Cardiac muscle cell (in vitro differentiated cells and primary cell): ENCODE measurements around the gene PKNOX2. TPM values are rescaled to one million over a fixed set of nuclear protein-coding genes. Genes with fewer than 3 reads are reported as not detected.
A peak's percentile ranks its signal among the peaks of the same experiment; 100 is the strongest.

Experiments used
- DNase-seq, 2 donors: peaks; one replicate each; pipeline versions ENCODE4 v3.0.0 to v3.0.0-alpha.2; 2010 to 2017; ENCODE audit warnings: low read depth in 1 of 2, low spot score in 1 of 2
- H3K27ac ChIP-seq: fragments of 200-600 bp; sonication (generic); 2 replicates; pipeline ENCODE4 v1.5.1; 2016
- H3K27me3 ChIP-seq: fragments of 200-600 bp; sonication (generic); 2 replicates; pipeline ENCODE4 v1.6.0; 2016; ENCODE audit warnings: control low read depth
- H3K36me3 ChIP-seq: fragments of 200-600 bp; sonication (generic); 2 replicates; pipeline ENCODE4 v1.5.1; 2016; ENCODE audit warnings: control low read depth
- H3K4me1 ChIP-seq: fragments of 200-600 bp; sonication (generic); 2 replicates; pipeline ENCODE4 v1.8.1; 2017; ENCODE audit warnings: low read depth, mild to moderate bottlenecking, mixed run types
- H3K4me3 ChIP-seq: fragments of 200-600 bp; sonication (generic); 2 replicates; pipeline ENCODE4 v1.5.1; 2016; ENCODE audit warnings: mild to moderate bottlenecking
- H3K9me3 ChIP-seq: fragments of 200-600 bp; sonication (generic); 2 replicates; pipeline ENCODE4 v1.5.1; 2017; ENCODE audit warnings: low read depth, mild to moderate bottlenecking, control low read depth
- polyA plus RNA-seq: library from polyadenylated mRNA; unstranded; fragments of >200 nt; fragmentation: Nextera tagmentation; extraction: Ambion mirVana; gene quantifications from 2 replicates; pipeline ENCODE4 v1.2.1, GENCODE V29; 2016
- total RNA-seq: library from RNA; depleted of rRNA; stranded (reverse); fragments of >200 nt; gene quantifications from 2 replicates; pipeline ENCODE4 v1.2.3, GENCODE V29; 2016
- TF ChIP-seq, protein P1 (sequence below): IDR thresholded peaks from 2 replicates; pipeline ENCODE4 v1.5.1; 2012; ENCODE audit warnings: low read depth, mild to moderate bottlenecking, low read length

PKNOX2 gene
- total and polyA plus RNA-seq, 2 experiments from 2014 or later = 2.1 to 6.1 TPM

DNA sequence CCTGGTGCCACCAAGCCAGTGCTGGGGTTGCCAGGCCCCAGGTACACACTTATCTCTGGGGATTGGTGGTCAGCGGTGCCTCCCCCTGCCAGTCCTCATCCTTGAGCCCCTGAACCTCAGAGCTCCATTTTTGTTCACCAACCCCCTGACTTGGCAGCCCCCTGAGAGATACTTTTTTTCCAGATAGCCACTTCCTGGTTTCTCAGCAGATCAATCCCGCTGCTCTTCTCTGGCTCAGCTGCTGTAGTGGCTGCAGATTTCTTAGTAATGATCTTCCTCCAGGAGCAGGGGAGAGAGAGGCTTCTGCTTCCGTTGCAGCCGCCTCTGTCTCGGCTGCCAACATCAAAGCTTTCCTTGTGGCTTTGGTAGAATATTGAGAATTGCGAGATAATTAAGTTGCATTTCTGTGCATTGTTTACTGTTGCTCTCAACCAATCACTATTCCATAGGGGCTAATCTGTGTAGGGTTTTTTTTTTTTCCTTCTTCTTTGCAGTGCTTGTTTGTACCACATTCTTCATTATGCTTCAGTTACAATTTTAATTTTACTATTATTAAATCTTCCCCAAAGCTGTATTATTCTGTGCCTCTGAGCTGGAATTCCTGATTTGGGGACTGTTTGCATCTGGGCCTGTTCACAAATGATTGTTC, 92.1 kb downstream of the PKNOX2 start:
- no peaks in the 10 kb centered on the region for H3K9me3 ChIP-seq
- no peaks in the 10 kb centered on the region for H3K36me3 ChIP-seq
- TF ChIP-seq, protein P1, sequence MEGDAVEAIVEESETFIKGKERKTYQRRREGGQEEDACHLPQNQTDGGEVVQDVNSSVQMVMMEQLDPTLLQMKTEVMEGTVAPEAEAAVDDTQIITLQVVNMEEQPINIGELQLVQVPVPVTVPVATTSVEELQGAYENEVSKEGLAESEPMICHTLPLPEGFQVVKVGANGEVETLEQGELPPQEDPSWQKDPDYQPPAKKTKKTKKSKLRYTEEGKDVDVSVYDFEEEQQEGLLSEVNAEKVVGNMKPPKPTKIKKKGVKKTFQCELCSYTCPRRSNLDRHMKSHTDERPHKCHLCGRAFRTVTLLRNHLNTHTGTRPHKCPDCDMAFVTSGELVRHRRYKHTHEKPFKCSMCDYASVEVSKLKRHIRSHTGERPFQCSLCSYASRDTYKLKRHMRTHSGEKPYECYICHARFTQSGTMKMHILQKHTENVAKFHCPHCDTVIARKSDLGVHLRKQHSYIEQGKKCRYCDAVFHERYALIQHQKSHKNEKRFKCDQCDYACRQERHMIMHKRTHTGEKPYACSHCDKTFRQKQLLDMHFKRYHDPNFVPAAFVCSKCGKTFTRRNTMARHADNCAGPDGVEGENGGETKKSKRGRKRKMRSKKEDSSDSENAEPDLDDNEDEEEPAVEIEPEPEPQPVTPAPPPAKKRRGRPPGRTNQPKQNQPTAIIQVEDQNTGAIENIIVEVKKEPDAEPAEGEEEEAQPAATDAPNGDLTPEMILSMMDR = no peak
- no peak overlapping the region for H3K4me3 ChIP-seq
- peaks cover 36% of the 10 kb centered on the region for H3K27me3 ChIP-seq
- H3K4me1 ChIP-seq = no peaks in the 10 kb centered on the region
- H3K27ac ChIP-seq = no peak overlapping the region
- peak in 1 of 2 donors; percentile 37 for DNase-seq

DNA sequence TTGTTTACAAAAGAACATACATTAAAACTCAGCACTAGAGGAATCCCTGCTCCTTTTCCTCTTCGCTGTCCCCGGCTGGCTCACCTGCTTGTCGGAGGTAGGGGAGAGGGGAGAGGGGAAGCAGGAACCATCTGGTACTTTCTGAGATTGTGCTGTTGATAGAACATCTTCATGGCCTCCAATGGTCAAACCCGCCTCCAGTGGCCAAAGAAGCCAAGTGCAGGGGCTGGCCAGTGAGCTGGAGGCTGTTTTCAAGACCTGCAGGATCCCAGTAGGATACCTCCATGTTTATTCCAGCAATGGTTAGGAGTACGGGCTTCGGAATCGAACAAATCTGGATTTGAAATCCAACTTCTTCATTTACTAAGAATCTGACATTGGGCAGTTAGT, 92.6 kb downstream of the PKNOX2 start:
- peaks cover 5% of the 10 kb centered on the region for H3K4me1 ChIP-seq
- no peak overlapping the region for H3K27ac ChIP-seq
- H3K4me3 ChIP-seq = no peak overlapping the region
- TF ChIP-seq, protein P1 = peak; percentile 31
- no peaks in the 10 kb centered on the region for H3K36me3 ChIP-seq
- no peaks in the 10 kb centered on the region for H3K9me3 ChIP-seq
- peaks cover 41% of the 10 kb centered on the region for H3K27me3 ChIP-seq
- peak in 1 of 2 donors; percentile 17 for DNase-seq

DNA sequence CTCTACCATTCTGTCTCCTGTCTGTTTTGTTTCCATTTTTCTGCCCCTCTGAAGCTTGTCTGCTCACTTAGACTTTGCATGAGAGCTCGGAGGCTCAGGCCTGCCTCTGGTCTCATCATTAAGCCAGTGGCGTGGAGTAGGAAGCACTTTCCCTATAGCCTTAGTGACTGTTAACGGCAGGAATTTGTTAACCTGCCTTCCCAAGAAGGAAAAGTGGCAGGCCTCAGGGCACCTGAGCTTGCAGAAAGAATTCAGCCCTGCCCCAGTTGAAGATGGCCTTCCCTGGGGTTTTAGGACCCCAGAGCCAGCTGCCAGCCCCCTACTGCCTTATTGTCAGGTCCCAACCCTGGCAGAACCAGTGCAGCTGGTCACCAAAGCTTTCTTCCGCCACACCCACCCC, 93.2 kb downstream of the PKNOX2 start:
- H3K4me3 ChIP-seq = no peak overlapping the region
- peaks cover 47% of the 10 kb centered on the region for H3K27me3 ChIP-seq
- H3K4me1 ChIP-seq = peaks cover 11% of the 10 kb centered on the region
- no peaks in the 10 kb centered on the region for H3K36me3 ChIP-seq
- no peaks in the 10 kb centered on the region for H3K9me3 ChIP-seq
- no peak overlapping the region for H3K27ac ChIP-seq
- no peak for DNase-seq
- TF ChIP-seq, protein P1 = no peak

DNA sequence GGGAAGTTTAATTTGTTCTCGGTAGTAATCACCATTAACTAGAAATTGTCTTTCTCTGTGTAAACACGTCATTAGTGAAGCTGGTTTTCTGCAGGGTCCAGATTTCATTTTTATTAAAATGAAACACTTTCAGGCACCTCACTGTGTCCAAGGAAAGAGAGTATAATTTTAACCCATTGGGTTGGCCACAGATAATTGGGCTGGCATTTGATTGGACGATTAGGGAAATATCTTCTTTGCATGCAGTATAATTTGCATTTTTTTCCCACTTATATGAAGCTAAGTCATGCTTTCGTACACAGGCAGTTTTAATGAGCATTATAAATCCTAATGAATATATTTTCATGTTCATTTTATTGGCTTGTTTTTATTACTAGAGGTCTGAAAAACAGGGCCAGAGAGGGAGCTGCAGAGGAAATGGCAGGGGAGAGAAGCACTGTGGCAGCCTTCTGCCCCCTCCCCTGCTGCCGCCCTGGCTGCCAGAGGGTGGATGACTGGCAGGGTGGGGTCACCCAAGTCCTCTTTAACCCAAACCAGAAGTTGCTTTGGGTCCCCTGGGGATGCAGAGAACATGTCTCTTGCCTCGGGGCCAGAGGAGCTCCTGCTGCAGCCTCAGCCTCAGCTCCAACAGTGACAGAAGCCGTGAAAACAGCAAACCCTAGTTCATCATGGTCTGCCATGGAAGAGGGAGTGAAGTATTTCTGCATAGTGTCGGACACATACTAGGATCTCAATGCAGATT, 93.9 kb downstream of the PKNOX2 start:
- Histone ChIP-seq H3K27me3 (peaks cover 49% of the 10 kb centered on the region), H3K36me3 (no peaks in the 10 kb centered on the region), H3K27ac (no peak overlapping the region), H3K4me1 (peaks cover 17% of the 10 kb centered on the region), H3K4me3 (no peak overlapping the region), H3K9me3 (no peaks in the 10 kb centered on the region)
- DNase-seq = no peak
- TF ChIP-seq, protein P1 = no peak

DNA sequence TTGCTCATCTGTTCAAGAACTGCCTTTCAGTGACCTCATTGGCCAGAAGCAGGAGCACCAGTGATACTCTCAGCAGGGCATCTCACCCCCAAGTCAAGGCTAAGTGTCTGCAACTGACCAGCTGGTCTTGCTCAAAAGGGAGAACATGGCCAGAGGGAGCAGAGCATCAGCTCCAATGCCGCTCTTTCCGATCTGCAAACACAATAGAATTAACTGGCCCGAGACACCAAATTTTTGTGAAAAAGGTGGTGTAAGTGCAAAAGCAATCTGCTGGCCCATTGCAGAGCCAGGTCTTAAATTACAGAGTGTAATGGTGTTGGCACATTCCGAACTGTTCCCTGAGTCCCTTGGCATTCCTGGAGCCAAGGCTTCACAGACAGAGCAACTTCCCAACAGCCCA, 97.0 kb downstream of the PKNOX2 start:
- Histone ChIP-seq H3K4me3 (no peak overlapping the region), H3K27me3 (peaks cover 47% of the 10 kb centered on the region), H3K9me3 (no peaks in the 10 kb centered on the region), H3K27ac (no peak overlapping the region), H3K36me3 (no peaks in the 10 kb centered on the region), H3K4me1 (peaks cover 17% of the 10 kb centered on the region)
- TF ChIP-seq, protein P1 = no peak
- no peak for DNase-seq
